ENCODE data around the gene DNAH11. TPM values are rescaled to one million over a fixed set of nuclear protein-coding genes. Genes with fewer than 3 reads are reported as not detected.

Gene DNAH11
- total RNA-seq, 2 donors from 2014 or later, result 0.05 to 0.32 TPM

DNA sequence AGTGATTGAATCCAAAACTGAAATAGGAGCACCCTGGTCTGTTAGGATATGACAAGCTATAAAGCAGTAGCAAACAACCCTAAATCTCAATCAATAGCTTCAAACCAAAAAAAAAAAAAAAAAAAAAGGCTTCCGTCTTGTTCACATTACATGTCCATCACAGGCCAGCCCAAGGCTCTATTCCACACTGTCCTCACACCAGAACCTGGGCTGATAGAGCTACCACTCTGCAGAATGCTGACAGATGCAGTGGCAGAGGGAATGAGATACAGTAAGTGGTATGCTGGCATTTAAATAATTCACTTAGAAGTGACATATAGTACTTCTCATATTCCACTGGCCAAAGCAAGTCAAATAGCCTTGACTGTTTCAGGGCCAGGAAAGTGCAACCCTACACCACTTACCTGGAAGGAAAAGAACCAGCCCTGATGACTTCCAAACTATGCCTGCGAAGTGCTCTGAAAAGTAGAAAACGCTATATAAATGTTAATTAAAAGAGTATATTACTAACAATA, 397.1 kb downstream of the DNAH11 start:
- intact Hi-C loops (cut with DNase I), result loop anchor here (10.0 kb wide), 1 partner anchor 1145 kb away; no protein-coding TSS in a partner anchor
- no peak overlapping the region for H3K4me3 ChIP-seq
- no peak overlapping the region for H3K27ac ChIP-seq
- no peak for DNase-seq
- H3K4me1 ChIP-seq, result no peaks in the 10 kb centered on the region
- no peaks in the 10 kb centered on the region for H3K27me3 ChIP-seq
- TF ChIP-seq, protein P1, sequence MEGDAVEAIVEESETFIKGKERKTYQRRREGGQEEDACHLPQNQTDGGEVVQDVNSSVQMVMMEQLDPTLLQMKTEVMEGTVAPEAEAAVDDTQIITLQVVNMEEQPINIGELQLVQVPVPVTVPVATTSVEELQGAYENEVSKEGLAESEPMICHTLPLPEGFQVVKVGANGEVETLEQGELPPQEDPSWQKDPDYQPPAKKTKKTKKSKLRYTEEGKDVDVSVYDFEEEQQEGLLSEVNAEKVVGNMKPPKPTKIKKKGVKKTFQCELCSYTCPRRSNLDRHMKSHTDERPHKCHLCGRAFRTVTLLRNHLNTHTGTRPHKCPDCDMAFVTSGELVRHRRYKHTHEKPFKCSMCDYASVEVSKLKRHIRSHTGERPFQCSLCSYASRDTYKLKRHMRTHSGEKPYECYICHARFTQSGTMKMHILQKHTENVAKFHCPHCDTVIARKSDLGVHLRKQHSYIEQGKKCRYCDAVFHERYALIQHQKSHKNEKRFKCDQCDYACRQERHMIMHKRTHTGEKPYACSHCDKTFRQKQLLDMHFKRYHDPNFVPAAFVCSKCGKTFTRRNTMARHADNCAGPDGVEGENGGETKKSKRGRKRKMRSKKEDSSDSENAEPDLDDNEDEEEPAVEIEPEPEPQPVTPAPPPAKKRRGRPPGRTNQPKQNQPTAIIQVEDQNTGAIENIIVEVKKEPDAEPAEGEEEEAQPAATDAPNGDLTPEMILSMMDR (IDR thresholded peaks at IDR 0.05), result no peak
- no peak overlapping the region for H3K9ac ChIP-seq (ENCODE audit: low read depth in 2 of 2, low read length in 2 of 2)
- no peaks in the 10 kb centered on the region for H3K9me3 ChIP-seq
- H3K36me3 ChIP-seq, result no peaks in the 10 kb centered on the region

DNA sequence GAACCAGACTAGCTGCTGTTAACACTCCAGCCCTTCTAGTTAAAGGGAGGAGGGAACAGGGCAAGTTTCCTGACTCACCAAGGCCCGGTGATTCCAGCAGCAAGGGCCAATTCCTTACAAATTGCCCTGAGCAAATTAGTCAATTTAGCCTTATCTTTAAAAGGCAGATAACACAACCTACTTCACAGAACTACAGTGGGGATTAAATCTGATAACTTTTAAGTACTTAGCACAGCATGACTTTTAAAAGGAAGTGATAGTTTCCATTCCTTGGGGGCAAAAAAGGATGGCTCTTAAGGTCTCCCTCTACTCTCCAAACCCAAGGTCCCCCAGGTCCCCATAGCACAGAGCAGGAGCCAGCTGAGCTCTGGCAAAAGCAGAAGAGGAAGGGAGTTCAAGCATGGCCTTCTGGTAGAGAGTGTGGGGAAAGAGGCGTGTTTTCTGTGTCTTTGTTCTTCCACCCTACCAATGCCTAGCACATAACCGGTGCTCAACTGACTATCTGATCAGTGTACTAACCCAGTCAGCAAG, 398.8 kb downstream of the DNAH11 start:
- H3K27me3 ChIP-seq, result no peaks in the 10 kb centered on the region
- peaks cover 2% of the 10 kb centered on the region for H3K4me1 ChIP-seq
- no peaks in the 10 kb centered on the region for H3K9me3 ChIP-seq
- H3K27ac ChIP-seq, result no peak overlapping the region
- no peaks in the 10 kb centered on the region for H3K36me3 ChIP-seq
- DNase-seq, result no peak
- no peak overlapping the region for H3K9ac ChIP-seq (ENCODE audit: low read depth in 2 of 2, low read length in 2 of 2)
- intact Hi-C loops (cut with DNase I), result loop anchor here (10.0 kb wide), 1 partner anchor 1147 kb away; no protein-coding TSS in a partner anchor
- TF ChIP-seq, protein P1 (IDR thresholded peaks at IDR 0.05), result no peak
- H3K4me3 ChIP-seq, result no peak overlapping the region

DNA sequence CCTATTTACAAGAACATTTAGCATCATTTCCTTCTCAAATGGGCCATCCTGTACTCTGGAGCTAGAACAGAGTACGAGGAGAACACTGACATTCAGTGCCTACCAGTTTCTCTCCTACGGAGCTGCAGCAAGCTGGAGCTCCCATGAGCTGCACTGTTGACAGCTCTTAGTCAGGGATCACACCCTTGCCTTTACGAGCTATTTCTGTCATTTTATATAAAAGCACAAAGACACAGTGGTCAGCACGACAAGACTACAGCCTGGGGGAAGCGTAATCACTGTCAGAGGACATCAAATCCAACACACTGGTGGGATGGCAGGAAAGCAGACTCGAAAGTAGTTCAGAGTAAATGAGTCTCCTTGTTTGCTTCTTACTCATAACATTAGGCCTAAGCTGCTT, 400.1 kb downstream of the DNAH11 start:
- Histone ChIP-seq H3K9me3 (no peaks in the 10 kb centered on the region), H3K4me1 (peaks cover 5% of the 10 kb centered on the region), H3K36me3 (no peaks in the 10 kb centered on the region), H3K9ac (ENCODE audit: low read depth in 2 of 2, low read length in 2 of 2) (peak overlapping the region in 1 of 2 donors; percentile 23), H3K4me3 (no peak overlapping the region), H3K27me3 (no peaks in the 10 kb centered on the region), H3K27ac (no peak overlapping the region)
- TF ChIP-seq, protein P1 (IDR thresholded peaks at IDR 0.05), result no peak
- intact Hi-C loops (cut with DNase I), result loop anchor here (10.0 kb wide), 1 partner anchor 1148 kb away; no protein-coding TSS in a partner anchor
- no peak for DNase-seq

DNA sequence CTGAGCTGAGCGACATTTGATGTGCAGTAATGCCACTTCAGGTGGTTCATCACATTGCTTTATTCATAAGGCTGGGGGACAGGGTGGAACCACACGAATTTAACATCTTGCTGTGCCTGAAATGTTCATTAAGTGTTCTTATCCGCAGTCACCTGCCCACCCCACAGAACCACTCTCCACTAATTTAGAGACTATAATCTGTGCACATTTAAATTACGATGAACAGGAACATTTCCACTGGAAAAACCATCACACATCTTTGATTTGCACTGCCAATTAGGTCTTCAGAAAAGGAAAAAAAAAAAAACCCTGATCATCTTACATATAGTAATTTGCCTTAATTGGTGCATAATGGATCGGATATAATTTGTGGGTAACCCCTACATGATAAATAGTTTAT, 400.6 kb downstream of the DNAH11 start:
- Histone ChIP-seq H3K27ac (no peak overlapping the region), H3K4me1 (peaks cover 5% of the 10 kb centered on the region)
- intact Hi-C loops (cut with DNase I), result loop anchor here (10.0 kb wide), 1 partner anchor 1149 kb away; no protein-coding TSS in a partner anchor

DNA sequence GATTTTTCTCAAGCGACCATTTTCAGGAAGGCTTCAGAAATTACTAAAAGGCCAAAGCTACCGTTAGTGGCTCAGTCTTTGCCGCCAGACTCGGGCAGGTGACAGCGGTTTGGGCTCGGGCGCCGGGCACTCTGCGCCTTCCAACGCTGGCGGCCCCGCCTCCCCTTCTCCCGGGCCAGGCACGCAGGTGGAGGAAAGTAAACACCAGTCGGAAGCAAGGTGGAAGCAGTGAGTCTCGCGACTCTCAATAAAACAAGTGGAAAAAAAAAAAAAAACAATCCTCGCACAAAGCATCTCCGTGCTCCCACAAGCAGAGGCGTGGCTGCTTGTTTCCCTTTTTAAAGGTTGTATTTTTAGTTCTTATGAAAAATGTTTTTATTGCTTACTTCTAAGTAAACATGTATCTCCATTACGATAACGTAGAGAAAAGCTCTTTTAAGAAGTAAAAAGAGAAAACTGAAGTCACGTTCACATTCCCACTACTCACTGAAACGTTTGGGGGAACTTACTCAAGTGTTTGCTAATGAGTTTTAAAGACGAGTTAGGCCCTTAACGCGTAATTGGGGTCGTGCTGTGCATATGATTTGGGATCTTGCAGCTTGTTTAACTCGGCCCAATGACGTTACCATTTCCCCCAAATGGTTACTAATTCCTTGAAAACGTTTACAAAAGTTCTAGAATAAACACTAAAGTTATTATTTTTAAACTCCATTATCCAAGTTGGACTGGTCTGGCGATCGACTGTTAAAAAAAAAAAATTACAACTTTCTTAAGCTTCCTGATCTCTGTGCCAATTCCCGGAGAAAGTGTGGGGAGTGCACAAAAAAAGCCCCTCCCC, 402.0 kb downstream of the DNAH11 start:
- TF ChIP-seq, protein P1 (IDR thresholded peaks at IDR 0.05), result no peak
- peak overlapping the region; percentile 80 for H3K27ac ChIP-seq
- peak; percentile 83 for DNase-seq
- H3K9ac ChIP-seq (ENCODE audit: low read depth in 2 of 2, low read length in 2 of 2), result peak overlapping the region; percentile 30 to 71
- H3K4me1 ChIP-seq, result peaks cover 5% of the 10 kb centered on the region
- H3K9me3 ChIP-seq, result no peaks in the 10 kb centered on the region
- intact Hi-C loops (cut with DNase I), result loop anchor here (10.0 kb wide), 1 partner anchor 1150 kb away; no protein-coding TSS in a partner anchor
- peak overlapping the region; percentile 48 for H3K4me3 ChIP-seq
- no peaks in the 10 kb centered on the region for H3K36me3 ChIP-seq
- H3K27me3 ChIP-seq, result no peaks in the 10 kb centered on the region

More for the DNA sequence above, 400.6 kb downstream of the DNAH11 start:
- H3K36me3 ChIP-seq, result no peaks in the 10 kb centered on the region
- H3K9me3 ChIP-seq, result no peaks in the 10 kb centered on the region
- H3K4me3 ChIP-seq, result no peak overlapping the region
- TF ChIP-seq, protein P1 (IDR thresholded peaks at IDR 0.05), result no peak
- H3K27me3 ChIP-seq, result no peaks in the 10 kb centered on the region
- no peak for DNase-seq
- H3K9ac ChIP-seq (ENCODE audit: low read depth in 2 of 2, low read length in 2 of 2), result peak overlapping the region in 1 of 2 donors; percentile 23

Measured in colonic mucosa (tissue), 4 donors.